GM12878 (cell line): ENCODE results near the gene MAPT. TPM values are rescaled to one million over a fixed set of nuclear protein-coding genes. Genes with fewer than 3 reads are reported as not detected.

Experiments used
- polyA plus RNA-seq, 11 experiments: library from polyadenylated mRNA; depleted of rRNA in 4 of 11; unstranded in 6 of 11; stranded (reverse) in 5 of 11; fragments of >200 nt; fragmentation: Nextera tagmentation in 4 of 11; fragmentation: Illumina TruSeq in 1 of 11; extraction: Ambion mirVana in 4 of 11; extraction: Trizol in 1 of 11; gene quantifications; 1 replicate in 1 of 11; 2 replicates in 10 of 11; pipeline versions ENCODE4 v1.2.1 to v1.2.3, GENCODE V29; 2011 to 2016; ENCODE audit warnings: inconsistent platforms in 2 of 11, missing spikeins in 2 of 11, low read depth in 1 of 11
- small RNA-seq: library from RNA; depleted of rRNA; stranded (forward); fragments of <200 nt; gene quantifications from one replicate; pipeline ENCODE3, GENCODE V24; 2014
- total RNA-seq, 4 experiments: library from RNA; depleted of rRNA in 3 of 4; stranded (reverse); fragments of >200 nt in 3 of 4; fragmentation: Illumina TruSeq in 1 of 4; extraction: Trizol in 1 of 4; gene quantifications; 2 replicates each; pipeline versions ENCODE4 v1.2.1 to v1.2.3, GENCODE V29; 2013 to 2021

The MAPT gene
- total and polyA plus RNA-seq, 10 of the 15 experiments (the other 5 are each of a cell fraction or from before 2014, with no cell fraction given) = under 0.01 to 0.05 (median 0.03) TPM; not detected in 7

Small RNA genes within 50 kb of the gene (small RNA-seq; reads per million reads assigned to genes)
- gene RF00017 = not detected

Other genes starting within 250 kb of the MAPT start
- gene CRHR1, start 110.2 kb upstream of the MAPT start, total RNA-seq (2014; rRNA removed) = not detected in 2 replicates
- gene CRHR1, start 110.2 kb upstream of the MAPT start, total RNA-seq (2014; rRNA removed; fragmentation: Illumina TruSeq; extraction: Trizol) = not detected in 2 replicates
- 0.08 TPM in 1 of 2 replicates, not detected in the other for gene CRHR1, start 110.2 kb upstream of the MAPT start, total RNA-seq (2021)
- gene CRHR1, start 110.2 kb upstream of the MAPT start, polyA plus RNA-seq (2011; rRNA removed) = not detected in 2 replicates
- gene CRHR1, start 110.2 kb upstream of the MAPT start, polyA plus RNA-seq (2014; fragmentation: Illumina TruSeq; extraction: Trizol) = not detected in 2 replicates
- not detected for gene CRHR1, start 110.2 kb upstream of the MAPT start, polyA plus RNA-seq (2014; fragmentation: Nextera tagmentation; extraction: Ambion mirVana)
- gene CRHR1, start 110.2 kb upstream of the MAPT start, polyA plus RNA-seq (2014; rRNA removed) = not detected in 2 replicates
- not detected for gene CRHR1, start 110.2 kb upstream of the MAPT start, polyA plus RNA-seq (2016; fragmentation: Nextera tagmentation; extraction: Ambion mirVana)
- not detected in 2 replicates for gene SPPL2C, start 49.7 kb upstream of the MAPT start, total RNA-seq (2014; rRNA removed)
- gene SPPL2C, start 49.7 kb upstream of the MAPT start, total RNA-seq (2014; rRNA removed; fragmentation: Illumina TruSeq; extraction: Trizol) = not detected in 2 replicates
- gene SPPL2C, start 49.7 kb upstream of the MAPT start, total RNA-seq (2021) = not detected in 2 replicates
- not detected in 2 replicates for gene SPPL2C, start 49.7 kb upstream of the MAPT start, polyA plus RNA-seq (2011; rRNA removed)
- not detected in 2 replicates for gene SPPL2C, start 49.7 kb upstream of the MAPT start, polyA plus RNA-seq (2014; fragmentation: Illumina TruSeq; extraction: Trizol)
- gene SPPL2C, start 49.7 kb upstream of the MAPT start, polyA plus RNA-seq (2014; fragmentation: Nextera tagmentation; extraction: Ambion mirVana) = not detected
- not detected in 2 replicates for gene SPPL2C, start 49.7 kb upstream of the MAPT start, polyA plus RNA-seq (2014; rRNA removed)
- not detected for gene SPPL2C, start 49.7 kb upstream of the MAPT start, polyA plus RNA-seq (2016; fragmentation: Nextera tagmentation; extraction: Ambion mirVana)
- gene STH, start 104.7 kb downstream of the MAPT start, total RNA-seq (2014; rRNA removed) = not detected in 2 replicates
- gene STH, start 104.7 kb downstream of the MAPT start, total RNA-seq (2014; rRNA removed; fragmentation: Illumina TruSeq; extraction: Trizol) = not detected in 2 replicates
- gene STH, start 104.7 kb downstream of the MAPT start, total RNA-seq (2021) = not detected in 2 replicates
- gene STH, start 104.7 kb downstream of the MAPT start, polyA plus RNA-seq (2011; rRNA removed) = not detected in 2 replicates
- not detected in 2 replicates for gene STH, start 104.7 kb downstream of the MAPT start, polyA plus RNA-seq (2014; fragmentation: Illumina TruSeq; extraction: Trizol)
- gene STH, start 104.7 kb downstream of the MAPT start, polyA plus RNA-seq (2014; fragmentation: Nextera tagmentation; extraction: Ambion mirVana) = not detected
- not detected in 2 replicates for gene STH, start 104.7 kb downstream of the MAPT start, polyA plus RNA-seq (2014; rRNA removed)
- not detected for gene STH, start 104.7 kb downstream of the MAPT start, polyA plus RNA-seq (2016; fragmentation: Nextera tagmentation; extraction: Ambion mirVana)